HG03045 (cell line): ENCODE results near the gene BBS2.

Experiments
- ATAC-seq: cut with Tn5 transposase; IDR thresholded peaks from one replicate; pipeline ENCODE4 v1.9.1; 2021; ENCODE audit warnings: mild to moderate bottlenecking, moderate library complexity; ENCODE audit not compliant: unreplicated experiment

Gene BBS2

DNA sequence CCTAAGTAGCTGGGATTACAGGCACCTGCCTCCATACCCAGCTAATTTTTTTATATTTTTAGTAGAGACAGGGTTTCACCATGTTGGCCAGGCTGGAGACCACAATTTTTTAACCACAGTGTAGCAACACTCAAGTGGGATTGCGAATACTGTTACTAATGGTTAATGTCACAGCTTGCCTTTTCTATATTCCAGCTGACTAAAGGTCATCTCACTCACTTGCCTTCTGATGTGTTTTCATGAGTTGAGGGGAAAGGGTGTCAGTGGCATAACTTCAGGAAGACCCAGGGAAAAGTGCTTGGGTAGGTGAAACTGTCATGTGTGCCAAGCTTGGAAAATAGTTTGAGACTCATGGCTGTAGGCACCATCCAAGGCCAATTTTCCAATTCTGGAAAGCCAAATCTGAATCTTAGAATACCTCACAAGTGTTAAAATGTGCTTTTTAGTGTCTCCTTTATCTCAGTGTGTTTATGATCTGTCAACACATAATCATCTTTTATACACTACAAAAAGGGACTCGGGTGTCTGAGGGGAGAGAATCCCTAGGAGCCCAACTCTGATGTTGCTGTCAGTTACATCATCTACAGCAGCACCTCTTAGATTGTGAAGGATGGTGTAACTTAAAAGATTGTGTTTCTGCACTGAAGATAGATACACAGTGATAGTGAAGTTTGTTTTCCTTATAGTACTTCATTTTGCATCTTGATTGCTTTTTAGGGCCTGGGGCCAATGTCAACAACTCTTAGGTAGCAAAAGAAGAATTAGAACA lies 41.4 kb downstream of the BBS2 start:
- ATAC-seq = no peak

DNA sequence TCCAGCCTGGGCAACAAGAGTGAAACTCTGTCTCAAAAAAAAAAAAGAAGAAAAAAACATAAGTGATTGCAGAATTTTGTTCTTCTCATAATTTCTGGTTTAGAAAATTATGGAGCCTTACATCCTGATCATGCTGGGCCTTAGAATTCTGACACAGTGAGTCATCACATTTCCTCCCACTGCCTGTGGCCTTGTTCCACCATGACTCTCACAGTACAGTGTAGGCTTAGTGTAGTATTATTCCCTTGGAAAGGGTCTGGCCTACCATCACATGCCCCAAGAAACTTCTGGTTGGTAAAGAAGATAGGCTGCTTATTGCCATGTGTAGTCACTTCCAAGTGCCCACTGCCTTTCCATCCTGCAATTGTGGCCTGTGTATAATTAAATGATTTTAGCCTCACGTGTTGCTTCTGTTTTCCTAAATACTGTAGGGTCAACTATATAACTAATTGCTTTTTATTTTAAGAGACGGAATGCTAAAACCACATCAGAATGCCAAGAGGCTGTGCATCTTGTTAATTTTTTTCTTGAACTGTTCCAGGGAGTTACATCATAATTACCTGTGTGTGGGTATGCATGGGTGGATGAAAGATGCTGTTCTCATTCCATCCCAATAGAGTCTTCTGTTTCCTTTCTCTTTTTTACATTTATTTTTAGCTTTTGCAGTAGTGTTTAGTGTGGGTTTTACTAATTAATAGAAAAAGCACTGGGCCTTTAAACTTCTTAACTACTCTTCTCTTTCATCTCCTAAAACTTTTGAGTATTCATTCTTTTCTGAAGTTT lies 42.5 kb downstream of the BBS2 start:
- no peak for ATAC-seq

DNA sequence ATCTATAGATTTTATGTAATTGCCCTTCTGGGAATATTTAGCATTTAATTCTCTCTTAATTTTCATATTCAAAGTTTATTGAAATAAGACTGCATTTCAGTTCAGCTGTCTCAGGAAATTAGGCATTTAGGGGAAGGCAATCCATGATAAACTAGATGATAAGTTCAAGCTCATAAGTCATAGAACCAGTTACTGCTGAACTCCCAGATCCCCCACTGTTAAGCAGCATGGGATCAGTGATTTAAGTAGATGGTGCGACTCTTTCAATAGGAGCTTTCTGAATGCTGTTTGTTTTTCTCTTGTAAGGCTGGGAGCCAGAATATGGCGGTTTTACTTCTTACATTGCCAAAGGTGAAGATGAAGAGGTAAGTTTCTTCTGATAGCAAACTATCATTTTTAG lies 44.6 kb downstream of the BBS2 start:
- no peak for ATAC-seq

DNA sequence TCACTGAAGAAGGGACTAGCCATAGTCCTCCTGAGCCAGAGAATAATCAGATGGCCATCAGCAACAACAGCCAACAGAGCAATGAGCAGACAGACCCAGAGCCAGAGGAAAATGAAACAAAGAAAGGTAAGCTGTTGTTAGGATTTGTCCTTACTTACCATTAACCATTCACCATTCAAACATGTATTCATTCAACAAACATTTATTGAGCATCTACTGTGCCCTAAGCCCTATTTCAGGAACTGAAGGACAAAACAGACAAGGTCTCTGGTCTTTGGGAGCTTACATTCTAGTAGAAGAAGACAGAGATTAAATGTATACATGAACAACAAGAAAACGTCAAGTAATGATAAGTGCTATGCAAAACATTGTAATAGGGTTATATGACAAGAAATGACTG lies 49.2 kb downstream of the BBS2 start:
- ATAC-seq = no peak

DNA sequence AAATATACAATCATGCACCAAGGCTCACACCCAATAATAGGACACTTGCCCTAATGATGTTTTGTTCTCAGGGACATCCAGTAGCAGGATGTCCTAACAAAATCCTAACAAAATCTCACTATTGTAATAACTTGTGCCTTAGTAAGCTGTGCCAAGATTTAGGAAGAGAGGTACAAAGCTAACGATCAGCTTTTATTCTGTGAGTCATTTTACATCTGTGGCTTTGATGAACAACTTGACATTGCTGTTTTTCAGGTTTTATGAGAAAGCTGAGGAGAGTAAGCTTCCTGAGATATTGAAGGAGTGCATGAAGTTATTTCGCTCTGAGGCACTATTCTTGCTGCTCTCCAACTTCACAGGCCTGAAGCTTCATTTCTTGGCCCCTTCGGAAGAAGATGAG lies 49.6 kb downstream of the BBS2 start:
- ATAC-seq = no peak

DNA sequence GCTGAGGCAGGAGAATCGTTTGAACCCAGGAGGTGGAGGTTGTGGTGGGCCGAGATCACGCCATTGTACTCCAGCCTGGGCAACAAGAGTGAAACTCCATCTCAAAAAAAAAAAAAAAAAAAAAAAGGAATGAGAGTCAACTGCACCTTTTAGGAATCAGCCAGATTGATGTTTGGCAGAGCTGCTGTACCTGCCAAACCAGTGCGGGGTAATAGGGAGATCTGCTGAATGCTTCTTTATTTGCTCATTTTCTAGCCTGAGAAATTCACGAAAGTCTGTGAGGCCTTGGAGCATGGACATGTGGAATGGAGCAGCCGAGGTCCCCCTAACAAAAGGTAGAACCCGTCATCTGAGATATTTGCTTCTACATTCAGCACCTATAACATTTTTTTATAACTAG lies 50.1 kb downstream of the BBS2 start:
- no peak for ATAC-seq

DNA sequence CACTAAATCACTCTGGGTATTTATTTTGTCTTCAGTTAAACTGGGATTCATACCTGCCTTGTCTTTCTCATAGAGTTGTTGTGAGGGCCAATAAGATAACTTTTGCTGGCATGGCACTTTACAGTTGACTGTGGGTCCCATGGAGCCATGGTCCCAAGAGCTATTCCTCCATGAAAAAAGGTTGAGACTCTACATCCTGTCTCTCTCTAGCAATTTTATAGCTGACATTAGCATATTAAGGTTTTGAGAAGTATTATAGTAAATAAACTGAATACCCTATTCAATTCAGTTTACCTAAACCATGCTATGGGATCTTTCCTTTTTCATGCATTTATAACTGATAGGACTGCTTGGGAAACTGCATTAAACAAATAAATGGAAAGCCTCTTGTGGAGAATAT lies 51.0 kb downstream of the BBS2 start:
- ATAC-seq = no peak

DNA sequence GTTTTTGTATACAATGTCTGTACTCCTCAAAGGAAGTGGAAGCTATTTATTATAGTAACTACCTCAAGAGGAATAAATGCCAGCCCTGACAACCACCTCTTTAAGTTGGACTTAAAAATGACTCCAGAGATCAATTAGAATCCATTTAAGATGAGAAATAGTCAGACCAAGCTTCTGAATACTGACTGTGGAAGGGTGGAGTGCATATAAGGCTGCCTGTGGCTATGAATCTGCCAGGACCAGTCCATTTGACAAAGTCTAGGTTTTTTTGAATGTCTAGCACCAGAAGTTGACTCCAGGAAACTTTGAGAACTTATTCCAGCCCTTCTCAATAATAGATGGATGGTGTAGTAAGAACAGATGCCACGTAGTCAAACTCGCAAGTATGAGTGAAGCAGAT lies 53.5 kb downstream of the BBS2 start:
- ATAC-seq = no peak

DNA sequence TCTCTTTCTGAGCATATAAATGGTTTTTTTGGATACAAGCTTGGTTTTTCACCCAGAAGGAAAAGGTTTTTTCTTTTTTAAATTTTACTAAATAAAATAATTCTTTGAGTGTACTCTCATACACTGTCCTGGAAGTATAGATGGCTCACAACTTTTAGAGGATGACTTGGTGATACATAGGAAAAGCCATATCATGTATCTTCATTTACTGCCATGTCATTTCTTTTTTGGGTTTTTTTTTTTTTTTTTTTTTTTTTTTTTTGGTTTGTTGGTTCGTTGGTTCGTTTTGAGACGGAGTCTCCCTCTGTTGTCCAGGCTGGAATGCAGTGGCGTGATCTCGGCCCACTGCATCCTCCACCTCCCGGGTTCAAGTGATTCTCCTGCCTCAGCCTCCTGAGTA lies 56.7 kb downstream of the BBS2 start:
- ATAC-seq = no peak

DNA sequence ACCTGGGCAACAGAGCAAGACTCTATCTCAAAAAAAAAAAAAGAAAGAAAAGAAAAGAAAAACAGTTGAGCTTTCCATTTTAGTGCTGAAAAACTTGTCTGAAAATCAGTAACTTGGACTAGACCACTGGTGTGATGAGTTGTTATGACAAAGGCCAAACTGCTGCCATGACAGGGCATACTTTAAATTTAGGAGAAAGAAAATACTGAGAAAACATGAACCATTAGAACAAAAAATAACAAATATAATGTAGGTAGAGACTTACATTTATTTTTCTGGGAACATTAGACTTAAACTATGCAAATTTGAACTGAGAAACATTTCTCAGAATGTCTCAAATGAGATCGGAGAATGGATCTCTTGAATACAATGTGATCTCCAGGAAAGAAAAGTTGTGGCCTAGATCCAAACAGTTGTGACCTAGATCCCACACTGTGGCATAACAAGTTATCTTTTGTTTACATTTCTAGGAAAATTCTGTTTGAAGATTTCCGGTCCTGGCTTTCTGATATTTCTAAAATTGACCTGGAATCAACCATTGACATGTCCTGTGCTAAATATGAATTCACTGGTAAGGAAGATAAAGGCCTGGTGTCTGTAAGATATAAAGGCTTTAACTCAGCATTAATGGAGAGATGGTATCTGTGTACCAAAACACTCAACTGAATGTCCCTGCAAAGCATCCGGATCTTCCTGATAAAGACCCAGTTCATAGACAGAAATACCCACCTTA lies 57.6 kb downstream of the BBS2 start:
- no peak for ATAC-seq

DNA sequence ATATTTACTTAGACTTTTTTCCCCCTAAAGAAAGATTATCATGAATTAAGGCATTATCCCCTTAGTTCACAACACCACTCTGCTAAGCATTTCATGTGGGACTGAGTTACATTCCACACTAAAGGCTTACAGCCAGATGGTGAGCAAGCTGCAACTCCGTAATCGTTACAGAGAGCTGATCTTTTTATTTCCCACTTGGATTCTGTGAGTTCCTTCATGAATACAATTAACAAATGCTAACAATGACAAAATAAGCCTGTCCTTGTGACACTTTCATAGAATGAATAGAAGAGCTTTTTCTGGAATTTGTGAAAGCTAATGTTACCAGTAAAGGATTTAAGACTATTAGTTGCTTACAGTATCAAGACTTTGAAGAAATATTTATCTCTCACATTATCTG lies 59.7 kb downstream of the BBS2 start:
- ATAC-seq = no peak

DNA sequence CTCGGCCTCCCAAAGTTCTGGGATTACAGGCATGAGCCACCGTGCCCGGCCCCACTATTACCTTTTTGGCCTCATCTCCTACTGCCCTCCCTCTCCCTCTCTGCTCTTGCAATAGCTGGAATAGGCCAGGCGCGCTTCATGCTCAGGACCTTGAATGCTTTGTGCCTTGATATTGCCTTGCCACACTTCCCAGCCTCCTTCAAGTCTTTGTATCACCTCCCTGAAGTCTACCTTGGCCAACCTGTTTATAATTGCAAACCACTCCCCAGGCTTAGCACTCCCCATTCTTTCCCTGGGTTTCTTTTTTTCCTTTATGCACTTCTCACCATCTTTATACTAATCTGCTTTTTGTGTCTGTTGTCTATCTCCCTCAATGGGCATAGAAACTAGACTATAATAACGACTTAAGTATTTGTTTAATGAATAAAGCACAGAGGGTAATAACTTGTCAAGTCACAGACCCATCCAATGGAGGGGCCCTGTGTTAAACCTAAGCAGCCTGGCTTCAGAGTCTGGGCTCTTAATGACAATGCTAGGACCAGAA lies 61.8 kb downstream of the BBS2 start:
- no peak for ATAC-seq

DNA sequence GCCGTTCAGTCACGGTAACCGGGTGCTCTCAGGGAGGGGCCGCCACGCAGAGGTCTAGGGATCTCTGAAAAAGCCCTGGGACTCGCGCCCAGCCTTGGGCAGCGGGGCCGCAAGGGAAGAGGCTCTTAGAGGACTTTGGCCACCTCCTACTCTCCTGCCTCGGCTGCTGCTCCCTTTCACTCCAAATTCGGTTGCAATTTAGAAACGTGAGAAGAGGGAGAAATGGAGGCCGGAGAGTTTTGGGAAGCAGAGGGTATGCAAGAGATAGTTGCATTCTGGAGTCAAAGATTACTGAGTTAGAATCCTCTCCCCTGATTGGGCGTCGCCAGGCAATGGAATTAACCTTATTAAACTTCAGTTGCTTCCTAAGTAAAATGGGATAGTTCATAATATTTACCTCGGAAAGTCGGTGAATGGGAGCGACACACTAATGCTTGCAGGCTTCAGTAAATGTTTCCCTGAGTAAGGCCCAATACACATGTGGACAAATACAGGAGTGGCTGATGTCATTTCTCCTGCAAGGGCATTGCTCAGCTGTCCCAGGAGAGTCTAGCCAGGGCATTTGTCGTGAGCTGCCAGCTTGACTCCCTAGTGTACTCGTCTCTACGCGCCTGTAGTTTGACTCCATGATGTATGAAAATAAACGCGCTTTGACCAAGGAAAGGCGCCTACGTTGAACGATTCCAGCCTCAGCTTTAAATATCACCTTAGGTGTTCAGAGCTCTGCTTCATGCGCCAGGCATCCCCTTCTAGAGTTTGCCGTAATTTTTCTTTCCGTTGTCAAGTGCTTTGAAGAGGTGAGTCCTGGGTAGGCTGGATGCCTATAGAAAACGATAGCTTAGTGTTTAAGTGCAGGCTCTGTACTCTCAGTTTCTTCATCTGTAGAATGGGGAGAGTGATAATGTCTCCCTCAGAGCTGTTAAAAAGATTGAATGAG lies 67.8 kb downstream of the BBS2 start:
- ATAC-seq = peak; percentile 35

DNA sequence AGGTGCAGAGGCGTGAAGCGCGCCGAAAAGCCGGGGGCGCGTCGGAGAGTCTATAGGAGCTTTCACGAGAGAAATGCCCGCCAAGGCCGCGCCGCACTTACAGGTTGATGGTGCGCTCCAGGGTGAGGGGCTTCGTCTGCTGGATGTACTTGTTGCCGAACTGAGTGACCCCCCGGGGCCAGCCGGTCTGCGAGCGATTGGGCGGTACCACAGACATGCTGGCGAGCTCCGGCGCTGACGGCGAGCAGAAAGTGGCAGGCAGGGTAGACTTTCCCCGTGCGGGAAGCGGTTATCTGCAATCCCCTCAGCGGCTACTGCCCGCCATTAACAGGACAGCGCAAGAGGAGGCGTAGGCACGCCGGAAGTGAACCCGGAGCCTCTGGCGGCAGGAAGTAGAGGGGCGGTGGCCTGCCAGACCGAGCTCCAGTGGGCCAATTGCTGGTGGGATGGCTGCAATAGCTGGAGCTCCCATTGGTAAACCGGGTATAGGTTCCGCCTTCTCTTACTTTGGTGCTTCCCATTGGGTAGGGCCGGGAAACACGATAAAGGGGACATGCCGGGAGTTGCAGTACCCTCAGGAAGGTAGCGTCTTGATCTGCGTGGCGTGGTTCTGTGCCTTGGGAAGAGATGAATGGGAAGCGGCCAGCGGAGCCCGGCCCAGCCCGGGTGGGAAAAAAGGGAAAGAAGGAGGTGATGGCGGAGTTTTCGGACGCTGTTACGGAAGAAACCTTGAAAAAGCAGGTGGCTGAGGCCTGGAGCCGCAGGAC lies 68.7 kb downstream of the BBS2 start, which contains the start of the genes NUDT21 and OGFOD1:
Gene NUDT21 (minus strand): TSS at position 347 of the 767 bp plus-strand sequence. CDS start 130 bp downstream, at position 217.
Gene OGFOD1 (plus strand): TSS at position 569 of the 767 bp plus-strand sequence. CDS start 59 bp downstream, at position 628.
- peak; percentile 98 for ATAC-seq

DNA sequence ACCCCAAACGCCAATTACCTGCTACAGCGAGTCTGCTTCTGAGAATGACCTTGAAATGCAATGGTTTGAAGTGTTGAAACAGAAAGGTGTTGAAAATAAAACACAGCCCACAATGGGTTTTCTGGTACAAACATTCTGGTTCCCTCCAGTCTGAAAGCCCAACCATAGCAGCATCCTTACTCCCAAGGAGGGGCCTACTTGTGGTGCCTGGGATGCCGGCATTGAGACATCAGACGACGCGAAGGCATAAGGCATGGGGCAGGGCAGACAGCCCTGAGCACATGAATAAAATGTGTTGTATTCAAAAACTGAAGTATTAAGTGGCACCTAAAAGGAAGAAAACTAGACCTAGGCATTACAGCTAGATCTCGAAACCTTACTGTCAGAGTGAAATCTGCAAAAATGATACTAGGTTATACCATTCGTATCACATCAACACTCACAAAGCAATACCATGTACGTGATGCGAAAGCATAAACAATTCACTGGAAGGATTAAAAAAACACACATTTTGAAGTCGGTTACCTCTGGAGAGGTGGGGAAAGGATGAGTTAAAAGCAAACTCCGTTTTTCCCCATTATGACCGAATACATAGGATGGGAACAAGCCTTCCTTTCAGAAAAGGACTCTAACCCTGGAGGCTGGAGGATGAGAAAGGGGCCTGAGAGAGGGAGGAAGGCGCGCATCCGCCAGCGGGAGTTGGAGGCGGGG lies 69.4 kb downstream of the BBS2 start:
- no peak for ATAC-seq

DNA sequence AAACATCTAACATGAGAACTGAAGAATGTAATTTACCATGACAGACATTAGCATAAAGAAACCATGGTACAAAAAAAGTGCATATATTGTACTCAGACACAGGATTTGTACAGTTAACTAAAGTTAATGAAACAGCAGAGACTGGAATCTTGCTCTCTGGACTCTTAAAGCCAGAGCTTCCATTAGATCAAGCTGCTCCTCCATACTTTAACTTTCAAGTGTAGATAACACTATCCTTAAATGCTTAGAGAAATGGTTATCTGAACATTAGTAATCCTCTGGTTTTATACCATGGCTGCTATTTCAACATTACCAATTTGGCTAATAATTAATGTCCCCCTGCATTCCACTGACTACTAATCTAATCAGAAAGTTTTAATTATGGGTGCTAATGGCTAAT lies 71.8 kb downstream of the BBS2 start:
- ATAC-seq = no peak

DNA sequence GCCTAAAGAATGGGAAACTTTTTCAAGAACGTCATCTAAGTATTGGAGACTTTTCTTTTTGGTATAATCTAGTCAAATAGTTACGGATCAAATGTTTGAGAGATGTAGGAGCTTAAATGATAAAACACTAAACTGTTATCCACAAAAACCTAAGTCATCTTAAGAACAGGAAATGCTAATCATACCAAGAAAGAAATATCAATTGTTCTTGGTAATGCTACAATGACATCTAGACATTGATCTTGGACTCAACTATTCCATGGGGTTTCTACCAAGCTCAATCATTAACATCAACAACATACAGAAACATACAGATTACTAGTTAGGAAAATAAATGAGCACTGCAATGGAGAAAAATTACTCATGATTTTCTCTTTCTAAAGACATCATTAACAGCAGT lies 72.5 kb downstream of the BBS2 start:
- no peak for ATAC-seq

DNA sequence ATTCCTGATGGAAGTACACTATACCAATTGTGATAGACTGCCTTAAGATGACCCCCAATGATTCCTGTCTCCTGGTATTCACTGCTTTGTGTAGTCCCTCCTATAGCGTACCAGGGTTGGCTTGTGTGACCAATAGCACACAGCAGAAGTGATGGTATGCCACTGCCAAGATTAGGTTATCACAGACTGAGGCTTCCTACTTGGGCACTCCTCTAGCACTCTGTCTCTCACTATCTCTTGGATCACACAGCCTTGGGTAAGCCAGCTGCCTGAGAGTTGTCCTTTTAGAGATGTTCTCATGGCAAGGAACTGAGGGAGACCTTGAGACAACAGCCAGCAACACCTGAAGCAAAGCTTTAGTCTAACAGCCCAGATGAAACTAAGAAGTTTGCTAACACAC lies 81.8 kb downstream of the BBS2 start:
- ATAC-seq = no peak

DNA sequence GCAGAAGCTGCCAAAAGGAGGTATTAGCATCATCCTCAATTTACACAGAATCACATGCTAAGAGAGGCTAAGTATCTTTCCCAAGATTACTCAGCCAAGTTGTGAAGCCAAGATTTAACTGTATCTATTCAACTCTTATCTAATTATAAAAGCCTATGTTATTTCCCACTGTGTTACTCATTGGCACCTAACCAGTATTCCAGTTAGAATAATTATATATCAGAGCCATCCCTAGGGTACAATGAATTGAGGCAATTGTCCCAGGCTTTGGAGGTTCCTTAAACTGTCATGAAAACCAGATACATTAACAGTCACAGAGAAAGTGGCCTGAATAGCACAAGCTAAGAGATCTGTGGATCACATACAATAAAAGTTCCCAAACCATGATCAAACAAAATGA lies 83.6 kb downstream of the BBS2 start:
- no peak for ATAC-seq
